K562 (cell line): ENCODE data around the gene HK2. TPM values are rescaled to one million over a fixed set of nuclear protein-coding genes. Genes with fewer than 3 reads are reported as not detected.

Experiments used
- CTBP1 ChIP-seq: fragments of 450-650 bp; IDR thresholded peaks from 2 replicates; pipeline ENCODE4 v1.6.1; 2016; ENCODE audit warnings: borderline replicate concordance
- EHMT2 ChIP-seq: fragments of 450-650 bp; IDR thresholded peaks from 2 replicates; pipeline ENCODE4 v1.6.1; 2018; ENCODE audit warnings: antibody characterized with exemption
- HDAC8 ChIP-seq: fragments of 450-650 bp; IDR thresholded peaks from 2 replicates; pipeline ENCODE4 v1.6.1; 2016; ENCODE audit warnings: mild to moderate bottlenecking, missing genetic modification characterization, moderate library complexity, missing compliant biosample characterization
- HOMEZ ChIP-seq: fragments of 250-450 bp; sonication (Bioruptor Pico); IDR thresholded peaks from 2 replicates; pipeline ENCODE4 v1.4.0; 2020; ENCODE audit warnings: mild to moderate bottlenecking, moderate library complexity
- ILK ChIP-seq: fragments of 450-650 bp; IDR thresholded peaks from 2 replicates; pipeline ENCODE4 v1.6.1; 2016; ENCODE audit warnings: missing genetic modification characterization, low read depth, mild to moderate bottlenecking, missing compliant biosample characterization, moderate library complexity, borderline replicate concordance
- KAT7 ChIP-seq: sonication (generic); formaldehyde crosslinking; IDR thresholded peaks from 2 replicates; pipeline ENCODE4 v1.8.0; 2022; ENCODE audit warnings: missing genetic modification reagents, mild to moderate bottlenecking, borderline replicate concordance
- POLR2H ChIP-seq: IDR thresholded peaks from 2 replicates; pipeline ENCODE4 v1.6.1; 2016; ENCODE audit warnings: missing genetic modification characterization, low read depth, mild to moderate bottlenecking, control low read depth, missing compliant biosample characterization, moderate library complexity
- POLR3A ChIP-seq: IDR thresholded peaks from 2 replicates; pipeline ENCODE4 v1.6.1; 2011; ENCODE audit warnings: borderline replicate concordance, mild to moderate bottlenecking, moderate library complexity; ENCODE audit not compliant: insufficient read length, insufficient read depth; ENCODE audit errors: extremely low read depth
- SMC3 ChIP-seq: conservative IDR thresholded peaks from 2 replicates; pipeline ENCODE4 v1.6.1; 2011; ENCODE audit warnings: low read depth, low read length, improper control_type of control experiment; ENCODE audit not compliant: insufficient read depth
- ZFP30 ChIP-seq: fragments of 250-450 bp; sonication (Bioruptor Pico); IDR thresholded peaks from 2 replicates; pipeline ENCODE4 v1.8.0; 2022; ENCODE audit warnings: moderate library complexity, mild to moderate bottlenecking, inconsistent platforms, borderline replicate concordance
- ZKSCAN8 ChIP-seq: fragments of 200-800 bp; sonication (Bioruptor generic); IDR thresholded peaks from 2 replicates; pipeline ENCODE4 v1.6.1; 2016; ENCODE audit warnings: missing genetic modification characterization, missing compliant biosample characterization
- ZNF253 ChIP-seq: fragments of 250-450 bp; sonication (Bioruptor Pico); conservative IDR thresholded peaks from 2 replicates; pipeline ENCODE4 v1.6.1; 2021; ENCODE audit warnings: mild to moderate bottlenecking
- ZNF507 ChIP-seq: conservative IDR thresholded peaks from 2 replicates; pipeline ENCODE4 v1.6.1; 2017; ENCODE audit warnings: missing genetic modification characterization, missing compliant biosample characterization
- polyA plus RNA-seq, 8 experiments: library from polyadenylated mRNA; depleted of rRNA in 4 of 8; stranded (reverse) in 5 of 8; unstranded in 3 of 8; fragments of >200 nt; fragmentation: Nextera tagmentation in 2 of 8; fragmentation: Illumina TruSeq in 1 of 8; extraction: Ambion mirVana in 2 of 8; extraction: Trizol in 1 of 8; gene quantifications; 2 replicates each; pipeline versions ENCODE4 v1.2.1 to v1.2.3, GENCODE V29; 2011 to 2014; ENCODE audit warnings: inconsistent platforms in 1 of 8, missing spikeins in 1 of 8
- total RNA-seq, 7 experiments: library from RNA; depleted of rRNA in 6 of 7; stranded (reverse); fragments of >200 nt in 6 of 7; fragmentation: Illumina TruSeq in 2 of 7; extraction: Trizol in 2 of 7; gene quantifications; 2 replicates each; pipeline versions ENCODE4 v1.2.1 to v1.2.3, GENCODE V29; 2011 to 2021; ENCODE audit warnings: low replicate concordance in 1 of 7
- TF ChIP-seq, protein P1 (sequence below): fragments of 250-450 bp; sonication (Bioruptor Pico); IDR thresholded peaks from 2 replicates; pipeline ENCODE4 v1.4.0; 2020; ENCODE audit warnings: mild to moderate bottlenecking
- TF ChIP-seq, protein P2 (sequence below), 3 experiments: IDR thresholded peaks in 2 of 3; conservative IDR thresholded peaks in 1 of 3; 2 replicates each; pipeline ENCODE4 v1.5.1; 2011 to 2012; ENCODE audit warnings: low read length in 3 of 3, mild to moderate bottlenecking in 3 of 3, control low read depth in 2 of 3, improper control_type of control experiment in 1 of 3, inconsistent platforms in 1 of 3, low read depth in 1 of 3, mixed read lengths in 1 of 3, moderate library complexity in 1 of 3; ENCODE audit not compliant: insufficient read depth in 2 of 3
- TF ChIP-seq, protein P3 (sequence below): fragments of 200-800 bp; sonication (Bioruptor generic); IDR thresholded peaks from 2 replicates; pipeline ENCODE4 v1.6.1; 2017; ENCODE audit warnings: missing genetic modification characterization, missing compliant biosample characterization

The HK2 gene
- total and polyA plus RNA-seq, 9 of the 15 experiments (the other 6 are each of a cell fraction or from before 2014, with no cell fraction given) = 4.7 to 56.0 (median 19.9) TPM

GRCh38 chr2:74862020-74862964 lies 28.4 kb downstream of the HK2 start (continued):
- no peak for TF ChIP-seq ZNF507 (tag)
- TF ChIP-seq POLR2H (tag) = no peak
- no peak for TF ChIP-seq ZNF253 (CRISPR knock-in tag)
- TF ChIP-seq ILK (tag) = no peak
- TF ChIP-seq HOMEZ = no peak
- TF ChIP-seq ZKSCAN8 = no peak
- TF ChIP-seq POLR3A = no peak
- TF ChIP-seq, protein P1, sequence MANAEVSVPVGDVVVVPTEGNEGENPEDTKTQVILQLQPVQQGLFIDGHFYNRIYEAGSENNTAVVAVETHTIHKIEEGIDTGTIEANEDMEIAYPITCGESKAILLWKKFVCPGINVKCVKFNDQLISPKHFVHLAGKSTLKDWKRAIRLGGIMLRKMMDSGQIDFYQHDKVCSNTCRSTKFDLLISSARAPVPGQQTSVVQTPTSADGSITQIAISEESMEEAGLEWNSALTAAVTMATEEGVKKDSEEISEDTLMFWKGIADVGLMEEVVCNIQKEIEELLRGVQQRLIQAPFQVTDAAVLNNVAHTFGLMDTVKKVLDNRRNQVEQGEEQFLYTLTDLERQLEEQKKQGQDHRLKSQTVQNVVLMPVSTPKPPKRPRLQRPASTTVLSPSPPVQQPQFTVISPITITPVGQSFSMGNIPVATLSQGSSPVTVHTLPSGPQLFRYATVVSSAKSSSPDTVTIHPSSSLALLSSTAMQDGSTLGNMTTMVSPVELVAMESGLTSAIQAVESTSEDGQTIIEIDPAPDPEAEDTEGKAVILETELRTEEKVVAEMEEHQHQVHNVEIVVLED = no peak
- TF ChIP-seq HDAC8 = no peak
- TF ChIP-seq, protein P2, sequence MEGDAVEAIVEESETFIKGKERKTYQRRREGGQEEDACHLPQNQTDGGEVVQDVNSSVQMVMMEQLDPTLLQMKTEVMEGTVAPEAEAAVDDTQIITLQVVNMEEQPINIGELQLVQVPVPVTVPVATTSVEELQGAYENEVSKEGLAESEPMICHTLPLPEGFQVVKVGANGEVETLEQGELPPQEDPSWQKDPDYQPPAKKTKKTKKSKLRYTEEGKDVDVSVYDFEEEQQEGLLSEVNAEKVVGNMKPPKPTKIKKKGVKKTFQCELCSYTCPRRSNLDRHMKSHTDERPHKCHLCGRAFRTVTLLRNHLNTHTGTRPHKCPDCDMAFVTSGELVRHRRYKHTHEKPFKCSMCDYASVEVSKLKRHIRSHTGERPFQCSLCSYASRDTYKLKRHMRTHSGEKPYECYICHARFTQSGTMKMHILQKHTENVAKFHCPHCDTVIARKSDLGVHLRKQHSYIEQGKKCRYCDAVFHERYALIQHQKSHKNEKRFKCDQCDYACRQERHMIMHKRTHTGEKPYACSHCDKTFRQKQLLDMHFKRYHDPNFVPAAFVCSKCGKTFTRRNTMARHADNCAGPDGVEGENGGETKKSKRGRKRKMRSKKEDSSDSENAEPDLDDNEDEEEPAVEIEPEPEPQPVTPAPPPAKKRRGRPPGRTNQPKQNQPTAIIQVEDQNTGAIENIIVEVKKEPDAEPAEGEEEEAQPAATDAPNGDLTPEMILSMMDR (IDR thresholded peaks at IDR 0.05 in 2 of 3, conservative IDR thresholded peaks at IDR 0.05 in 1 of 3; ENCODE audit: insufficient read depth in 2 of 3, low read depth in 1 of 3, low read length in 3 of 3) = 0 out of 6 replicates have a peak, but pooled peaks of 1 of the 3 experiments have one; percentile 8
- TF ChIP-seq KAT7 (CRISPR knock-in tag) = no peak
- no peak for TF ChIP-seq SMC3
- TF ChIP-seq, protein P3, sequence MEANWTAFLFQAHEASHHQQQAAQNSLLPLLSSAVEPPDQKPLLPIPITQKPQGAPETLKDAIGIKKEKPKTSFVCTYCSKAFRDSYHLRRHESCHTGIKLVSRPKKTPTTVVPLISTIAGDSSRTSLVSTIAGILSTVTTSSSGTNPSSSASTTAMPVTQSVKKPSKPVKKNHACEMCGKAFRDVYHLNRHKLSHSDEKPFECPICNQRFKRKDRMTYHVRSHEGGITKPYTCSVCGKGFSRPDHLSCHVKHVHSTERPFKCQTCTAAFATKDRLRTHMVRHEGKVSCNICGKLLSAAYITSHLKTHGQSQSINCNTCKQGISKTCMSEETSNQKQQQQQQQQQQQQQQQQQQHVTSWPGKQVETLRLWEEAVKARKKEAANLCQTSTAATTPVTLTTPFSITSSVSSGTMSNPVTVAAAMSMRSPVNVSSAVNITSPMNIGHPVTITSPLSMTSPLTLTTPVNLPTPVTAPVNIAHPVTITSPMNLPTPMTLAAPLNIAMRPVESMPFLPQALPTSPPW (CRISPR knock-in tag) = no peak
- no peak for TF ChIP-seq ZFP30 (CRISPR knock-in tag)
- TF ChIP-seq EHMT2 = no peak
- peak; percentile 85; the same call in 1 of the 2 replicates for TF ChIP-seq CTBP1
